HepG2 (cell line): Measurements from ENCODE around the gene ARHGEF6. TPM values are rescaled to one million over a fixed set of nuclear protein-coding genes. Genes with fewer than 3 reads are reported as not detected.

Source experiments
- ATAC-seq: fragments of 200-7000 bp; cut with Tn5 transposase; 3 replicates; pipeline ENCODE4 v1.9.1; 2020; ENCODE audit warnings: mild to moderate bottlenecking, moderate library complexity
- BruUV-seq: library from RNA; stranded (reverse); fragments of 400-500 nt; replicated peaks from 2 replicates; lab custom pipeline; 2021; lab: Mats Ljungman, UMichigan
- CTCF ChIA-PET: fragments of 300-600 bp; formaldehyde crosslinking; extraction: SDS; loops from one replicate; lab custom pipeline; 2021; ENCODE audit warnings: low total read pairs, inconsistent platforms, low intra/inter-chr PET ratio; lab: Yijun Ruan, JAX
- POLR2A ChIA-PET: fragments of 350-600 bp; sonication (Branson Sonifier 250); formaldehyde crosslinking; loops from one replicate; lab custom pipeline; 2020; ENCODE audit warnings: antibody characterized with exemption, inconsistent platforms; lab: Yijun Ruan, JAX
- DNase-seq: peaks from one replicate; pipeline ENCODE4 v3.0.0-alpha.2; 2015; ENCODE audit warnings: low spot score
- FAIRE-seq: peaks from 3 replicates; lab custom pipeline; 2011; peaks lifted over from hg19 to GRCh38; lab: Jason Lieb, UNC
- H2AFZ ChIP-seq: one replicate; pipeline ENCODE4 v1.6.1; 2011; ENCODE audit warnings: low read length, inconsistent platforms
- H3K27ac ChIP-seq: fragments of 300-600 bp; 3 replicates; pipeline ENCODE4 v1.8.0; 2011; ENCODE audit warnings: mixed run types, mild to moderate bottlenecking, mixed read lengths, low read length, inconsistent platforms; ENCODE audit not compliant: insufficient read depth; ENCODE audit errors: extremely low read length
- H3K27me3 ChIP-seq, 2 experiments: fragments of 200-600 bp in 1 of 2; 2 replicates in 1 of 2; 3 replicates in 1 of 2; pipeline versions ENCODE4 v1.6.0 to v1.8.0; 2011; ENCODE audit warnings: low read length in 2 of 2, mild to moderate bottlenecking in 2 of 2, moderate library complexity in 2 of 2, inconsistent platforms in 1 of 2; ENCODE audit not compliant: insufficient read depth in 2 of 2, control insufficient read depth in 1 of 2
- H3K36me3 ChIP-seq, 2 experiments: fragments of 200-600 bp in 1 of 2; replicated peaks in 1 of 2; 2 replicates in 1 of 2; 3 replicates in 1 of 2; pipeline versions ENCODE4 v1.5.1 to v1.8.0; 2011; ENCODE audit warnings: low read length in 2 of 2, inconsistent platforms in 1 of 2; ENCODE audit not compliant: insufficient read depth in 2 of 2, control insufficient read depth in 1 of 2
- H3K4me1 ChIP-seq: 2 replicates; pipeline ENCODE4 v1.5.1; 2012; ENCODE audit warnings: low read length, inconsistent platforms; ENCODE audit not compliant: insufficient read depth
- H3K4me2 ChIP-seq: 2 replicates; pipeline ENCODE4 v1.6.0; 2011; ENCODE audit warnings: low read depth, low read length, inconsistent platforms
- H3K4me3 ChIP-seq, 3 experiments: fragments of 200-600 bp in 1 of 3; sonication (generic), shearing (Covaris generic) in 1 of 3; replicated peaks in 1 of 3; 2 replicates each; pipeline ENCODE4 v1.5.1; 2011 to 2016; ENCODE audit warnings: low read length in 3 of 3, inconsistent platforms in 2 of 3, low read depth in 2 of 3, mild to moderate bottlenecking in 2 of 3, control low read depth in 1 of 3, mixed read lengths in 1 of 3; ENCODE audit not compliant: insufficient read depth in 1 of 3
- H3K79me2 ChIP-seq: one replicate; pipeline ENCODE4 v1.6.1; 2011; ENCODE audit warnings: low read length, inconsistent platforms; ENCODE audit not compliant: insufficient read depth
- H3K9ac ChIP-seq: 2 replicates; pipeline ENCODE4 v1.6.0; 2011; ENCODE audit warnings: mild to moderate bottlenecking, low read depth, low read length, inconsistent platforms; ENCODE audit not compliant: insufficient read depth
- H3K9me3 ChIP-seq: 2 replicates; pipeline ENCODE4 v1.5.1; 2012; ENCODE audit warnings: mild to moderate bottlenecking, low read length
- H4K20me1 ChIP-seq: 2 replicates; pipeline ENCODE4 v1.6.0; 2011; ENCODE audit warnings: inconsistent platforms, mild to moderate bottlenecking, low read length, moderate library complexity; ENCODE audit not compliant: insufficient read depth
- ARNTL ChIP-seq: sonication (generic); formaldehyde crosslinking; IDR thresholded peaks from 2 replicates; pipeline ENCODE4 v1.4.0; 2020; ENCODE audit warnings: mild to moderate bottlenecking, missing genetic modification reagents
- ASH2L ChIP-seq: fragments of 300-600, 200-600 bp; sonication (generic); IDR thresholded peaks from 2 replicates; pipeline ENCODE4 v1.7.0; 2017; ENCODE audit warnings: low read depth, mild to moderate bottlenecking, moderate library complexity, mixed read lengths, low read length; ENCODE audit not compliant: insufficient read length
- ESRRA ChIP-seq: sonication (generic); formaldehyde crosslinking; IDR thresholded peaks from 2 replicates; pipeline ENCODE4 v1.5.1; 2020; ENCODE audit warnings: mild to moderate bottlenecking, low read depth, missing genetic modification reagents
- FOXA3 ChIP-seq: IDR thresholded peaks from 2 replicates; pipeline ENCODE4 v1.6.1; 2016; ENCODE audit warnings: missing genetic modification reagents, missing compliant biosample characterization
- KDM6A ChIP-seq: IDR thresholded peaks from 2 replicates; pipeline ENCODE4 v1.6.1; 2016; ENCODE audit warnings: low read depth
- MEIS1 ChIP-seq: sonication (generic); formaldehyde crosslinking; IDR thresholded peaks from 2 replicates; pipeline ENCODE4 v1.9.0; 2021; ENCODE audit warnings: mild to moderate bottlenecking, missing genetic modification reagents, moderate library complexity, borderline replicate concordance
- MXD4 ChIP-seq: IDR thresholded peaks from 2 replicates; pipeline ENCODE4 v1.6.1; 2016; ENCODE audit warnings: mild to moderate bottlenecking, missing biosample characterization, missing genetic modification reagents
- NFAT5 ChIP-seq: sonication (generic); formaldehyde crosslinking; IDR thresholded peaks from 2 replicates; pipeline ENCODE4 v1.4.0; 2020; ENCODE audit warnings: missing genetic modification reagents
- RFXAP ChIP-seq: sonication (generic); formaldehyde crosslinking; IDR thresholded peaks from 2 replicates; pipeline ENCODE4 v1.4.0; 2020; ENCODE audit warnings: missing genetic modification reagents, borderline replicate concordance
- ZNF678 ChIP-seq: sonication (generic); formaldehyde crosslinking; IDR thresholded peaks from 2 replicates; pipeline ENCODE4 v1.4.0; 2020; ENCODE audit warnings: mild to moderate bottlenecking, missing genetic modification reagents
- ZNF83 ChIP-seq: sonication (generic); formaldehyde crosslinking; IDR thresholded peaks from 2 replicates; pipeline ENCODE4 v1.4.0; 2020; ENCODE audit warnings: missing genetic modification reagents, mild to moderate bottlenecking, borderline replicate concordance
- WGBS: methylation state at CpG from one replicate; pipeline ENCODE4 v1.1.6; 2017; ENCODE audit warnings: low lambda C conversion rate; 5-methylcytosine and 5-hydroxymethylcytosine counted together
- in situ Hi-C: cut with HindIII; loops from 2 replicates; pipeline ENCODE4 v1.10.0; 2017; ENCODE audit warnings: low pct_unique_long_range_greater_than_20kb; ENCODE audit not compliant: extremely low pct_ligation_motif_present
- intact Hi-C: fragments of 100-400 bp; cut with micrococcal nuclease; formaldehyde crosslinking; loops from one replicate; pipeline ENCODE4 v1.10.0; 2022; ENCODE audit not compliant: unreplicated experiment
- polyA plus RNA-seq, 8 experiments: library from polyadenylated mRNA; depleted of rRNA in 3 of 8; stranded (reverse) in 7 of 8; unstranded in 1 of 8; fragments of >200 nt; fragmentation: Illumina TruSeq in 4 of 8; extraction: Trizol in 4 of 8; gene quantifications; 2 replicates each; pipeline versions ENCODE4 v1.2.1 to v1.2.3, GENCODE V29; 2011 to 2016; ENCODE audit warnings: low read depth in 4 of 8, missing spikeins in 1 of 8, mixed read lengths in 1 of 8; ENCODE audit not compliant: insufficient read depth in 1 of 8
- total RNA-seq, 5 experiments: library from RNA; depleted of rRNA; stranded (reverse); fragments of >200 nt; fragmentation: Illumina TruSeq; extraction: Trizol; gene quantifications; 2 replicates each; pipeline ENCODE4 v1.2.3, GENCODE V29; 2016; ENCODE audit warnings: low read depth in 1 of 5
- TF ChIP-seq, protein P1 (sequence below): sonication (generic); formaldehyde crosslinking; IDR thresholded peaks from 2 replicates; pipeline ENCODE4 v1.4.0; 2020; ENCODE audit warnings: missing genetic modification reagents, mild to moderate bottlenecking, borderline replicate concordance
- TF ChIP-seq, protein P2 (sequence below), 2 experiments: fragments of 450-650 bp in 1 of 2; sonication (generic) in 1 of 2; formaldehyde crosslinking; IDR thresholded peaks; 2 replicates each; pipeline versions ENCODE4 v1.5.0 to v1.8.0; 2020 to 2022; ENCODE audit warnings: mild to moderate bottlenecking in 1 of 2, missing genetic modification reagents in 1 of 2
- TF ChIP-seq, protein P3 (sequence below): sonication (generic); formaldehyde crosslinking; IDR thresholded peaks from 2 replicates; pipeline ENCODE4 v1.8.0; 2022; ENCODE audit warnings: missing genetic modification reagents, mild to moderate bottlenecking, moderate library complexity, borderline replicate concordance

The ARHGEF6 gene
- total and polyA plus RNA-seq, 2 of the 13 experiments (the other 11 are each of a cell fraction or from before 2014, with no cell fraction given), result 0.03 TPM; not detected in 1

DNA sequence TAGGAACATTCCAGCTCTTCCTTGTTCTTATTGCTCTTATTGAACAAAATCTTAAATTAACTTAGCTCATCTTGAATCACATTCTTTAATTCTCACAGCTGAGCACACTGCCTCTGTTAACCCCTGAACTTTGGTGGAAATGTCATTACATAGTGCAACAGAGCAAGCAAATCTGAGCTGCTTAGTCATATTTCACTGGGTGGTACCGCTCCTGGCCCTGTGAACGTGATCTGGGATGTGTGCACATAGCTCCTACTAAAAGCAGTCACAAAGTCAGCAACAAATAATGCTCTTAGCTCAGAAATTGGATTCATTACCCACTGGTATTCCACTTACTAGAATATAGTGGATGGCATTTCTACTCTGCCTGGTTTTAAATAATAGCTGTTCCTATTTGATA lies 27.9 kb downstream of the ARHGEF6 start:
- FAIRE-seq, result no peak
- H4K20me1 ChIP-seq, result no peaks in the 10 kb centered on the region
- no peak overlapping the region for H2AFZ ChIP-seq
- no peaks in the 10 kb centered on the region for H3K36me3 ChIP-seq
- intact Hi-C loops (no loop called here), in situ Hi-C loops (no loop called here)
- 0% methylated on average over 2 of the region's 2 CpGs for WGBS
- no TSS peak for BruUV-seq
- H3K4me2 ChIP-seq, result no peak overlapping the region
- ChIA-PET CTCF (no interaction called here), POLR2A (no interaction called here)
- H3K9me3 ChIP-seq, result no peaks in the 10 kb centered on the region
- no peak for DNase-seq
- no peak for ATAC-seq
- peaks cover 0 to 1% of the 10 kb centered on the region in 2 experiments; a peak in 1 of 5 replicates for H3K27me3 ChIP-seq
- no peak overlapping the region for H3K9ac ChIP-seq
- H3K27ac ChIP-seq, result no peak overlapping the region
- H3K79me2 ChIP-seq, result no peaks in the 10 kb centered on the region
- H3K4me1 ChIP-seq, result no peaks in the 10 kb centered on the region
- H3K4me3 ChIP-seq, result no peak overlapping the region
- no peak for TF ChIP-seq ASH2L
- no peak for TF ChIP-seq RFXAP
- TF ChIP-seq, protein P1, sequence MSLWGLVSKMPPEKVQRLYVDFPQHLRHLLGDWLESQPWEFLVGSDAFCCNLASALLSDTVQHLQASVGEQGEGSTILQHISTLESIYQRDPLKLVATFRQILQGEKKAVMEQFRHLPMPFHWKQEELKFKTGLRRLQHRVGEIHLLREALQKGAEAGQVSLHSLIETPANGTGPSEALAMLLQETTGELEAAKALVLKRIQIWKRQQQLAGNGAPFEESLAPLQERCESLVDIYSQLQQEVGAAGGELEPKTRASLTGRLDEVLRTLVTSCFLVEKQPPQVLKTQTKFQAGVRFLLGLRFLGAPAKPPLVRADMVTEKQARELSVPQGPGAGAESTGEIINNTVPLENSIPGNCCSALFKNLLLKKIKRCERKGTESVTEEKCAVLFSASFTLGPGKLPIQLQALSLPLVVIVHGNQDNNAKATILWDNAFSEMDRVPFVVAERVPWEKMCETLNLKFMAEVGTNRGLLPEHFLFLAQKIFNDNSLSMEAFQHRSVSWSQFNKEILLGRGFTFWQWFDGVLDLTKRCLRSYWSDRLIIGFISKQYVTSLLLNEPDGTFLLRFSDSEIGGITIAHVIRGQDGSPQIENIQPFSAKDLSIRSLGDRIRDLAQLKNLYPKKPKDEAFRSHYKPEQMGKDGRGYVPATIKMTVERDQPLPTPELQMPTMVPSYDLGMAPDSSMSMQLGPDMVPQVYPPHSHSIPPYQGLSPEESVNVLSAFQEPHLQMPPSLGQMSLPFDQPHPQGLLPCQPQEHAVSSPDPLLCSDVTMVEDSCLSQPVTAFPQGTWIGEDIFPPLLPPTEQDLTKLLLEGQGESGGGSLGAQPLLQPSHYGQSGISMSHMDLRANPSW (CRISPR knock-in tag), result no peak
- TF ChIP-seq, protein P2, sequence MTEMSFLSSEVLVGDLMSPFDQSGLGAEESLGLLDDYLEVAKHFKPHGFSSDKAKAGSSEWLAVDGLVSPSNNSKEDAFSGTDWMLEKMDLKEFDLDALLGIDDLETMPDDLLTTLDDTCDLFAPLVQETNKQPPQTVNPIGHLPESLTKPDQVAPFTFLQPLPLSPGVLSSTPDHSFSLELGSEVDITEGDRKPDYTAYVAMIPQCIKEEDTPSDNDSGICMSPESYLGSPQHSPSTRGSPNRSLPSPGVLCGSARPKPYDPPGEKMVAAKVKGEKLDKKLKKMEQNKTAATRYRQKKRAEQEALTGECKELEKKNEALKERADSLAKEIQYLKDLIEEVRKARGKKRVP (CRISPR knock-in tag; IDR thresholded peaks at IDR 0.05), result no peak
- TF ChIP-seq ARNTL (CRISPR knock-in tag), result no peak
- TF ChIP-seq FOXA3 (CRISPR knock-in tag), result no peak
- TF ChIP-seq NFAT5 (CRISPR knock-in tag), result no peak
- TF ChIP-seq ZNF678 (CRISPR knock-in tag), result no peak
- no peak for TF ChIP-seq ESRRA (CRISPR knock-in tag)
- TF ChIP-seq, protein P3, sequence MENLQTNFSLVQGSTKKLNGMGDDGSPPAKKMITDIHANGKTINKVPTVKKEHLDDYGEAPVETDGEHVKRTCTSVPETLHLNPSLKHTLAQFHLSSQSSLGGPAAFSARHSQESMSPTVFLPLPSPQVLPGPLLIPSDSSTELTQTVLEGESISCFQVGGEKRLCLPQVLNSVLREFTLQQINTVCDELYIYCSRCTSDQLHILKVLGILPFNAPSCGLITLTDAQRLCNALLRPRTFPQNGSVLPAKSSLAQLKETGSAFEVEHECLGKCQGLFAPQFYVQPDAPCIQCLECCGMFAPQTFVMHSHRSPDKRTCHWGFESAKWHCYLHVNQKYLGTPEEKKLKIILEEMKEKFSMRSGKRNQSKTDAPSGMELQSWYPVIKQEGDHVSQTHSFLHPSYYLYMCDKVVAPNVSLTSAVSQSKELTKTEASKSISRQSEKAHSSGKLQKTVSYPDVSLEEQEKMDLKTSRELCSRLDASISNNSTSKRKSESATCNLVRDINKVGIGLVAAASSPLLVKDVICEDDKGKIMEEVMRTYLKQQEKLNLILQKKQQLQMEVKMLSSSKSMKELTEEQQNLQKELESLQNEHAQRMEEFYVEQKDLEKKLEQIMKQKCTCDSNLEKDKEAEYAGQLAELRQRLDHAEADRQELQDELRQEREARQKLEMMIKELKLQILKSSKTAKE (CRISPR knock-in tag), result no peak
- no peak for TF ChIP-seq ZNF83
- no peak for TF ChIP-seq KDM6A (CRISPR knock-in tag)
- TF ChIP-seq MEIS1 (CRISPR knock-in tag), result no peak
- no peak for TF ChIP-seq MXD4 (CRISPR knock-in tag)
